ENCODE data around the gene RIT2. TPM values are rescaled to one million over a fixed set of nuclear protein-coding genes. Genes with fewer than 3 reads are reported as not detected.
A peak's percentile ranks its signal among the peaks of the same experiment; 100 is the strongest.

RIT2 gene
- polyA plus RNA-seq, 1 donor from 2014 or later, result 1.1 TPM

GRCh38 chr18:43134876-43135275 lies 19.4 kb upstream of the RIT2 start:
- H3K36me3 ChIP-seq (ENCODE audit: insufficient read depth, low read length), result no peaks in the 10 kb centered on the region
- H2AFZ ChIP-seq (ENCODE audit: low read depth, low read length), result no peak overlapping the region
- no peak for TF ChIP-seq EZH2 (IDR thresholded peaks at IDR 0.05; ENCODE audit: borderline replicate concordance, insufficient read depth, low read length, poor library complexity, severe bottlenecking)
- TF ChIP-seq, protein P1, sequence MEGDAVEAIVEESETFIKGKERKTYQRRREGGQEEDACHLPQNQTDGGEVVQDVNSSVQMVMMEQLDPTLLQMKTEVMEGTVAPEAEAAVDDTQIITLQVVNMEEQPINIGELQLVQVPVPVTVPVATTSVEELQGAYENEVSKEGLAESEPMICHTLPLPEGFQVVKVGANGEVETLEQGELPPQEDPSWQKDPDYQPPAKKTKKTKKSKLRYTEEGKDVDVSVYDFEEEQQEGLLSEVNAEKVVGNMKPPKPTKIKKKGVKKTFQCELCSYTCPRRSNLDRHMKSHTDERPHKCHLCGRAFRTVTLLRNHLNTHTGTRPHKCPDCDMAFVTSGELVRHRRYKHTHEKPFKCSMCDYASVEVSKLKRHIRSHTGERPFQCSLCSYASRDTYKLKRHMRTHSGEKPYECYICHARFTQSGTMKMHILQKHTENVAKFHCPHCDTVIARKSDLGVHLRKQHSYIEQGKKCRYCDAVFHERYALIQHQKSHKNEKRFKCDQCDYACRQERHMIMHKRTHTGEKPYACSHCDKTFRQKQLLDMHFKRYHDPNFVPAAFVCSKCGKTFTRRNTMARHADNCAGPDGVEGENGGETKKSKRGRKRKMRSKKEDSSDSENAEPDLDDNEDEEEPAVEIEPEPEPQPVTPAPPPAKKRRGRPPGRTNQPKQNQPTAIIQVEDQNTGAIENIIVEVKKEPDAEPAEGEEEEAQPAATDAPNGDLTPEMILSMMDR (IDR thresholded peaks at IDR 0.05; ENCODE audit: poor library complexity, severe bottlenecking), result no peak
- TF ChIP-seq, protein P2, sequence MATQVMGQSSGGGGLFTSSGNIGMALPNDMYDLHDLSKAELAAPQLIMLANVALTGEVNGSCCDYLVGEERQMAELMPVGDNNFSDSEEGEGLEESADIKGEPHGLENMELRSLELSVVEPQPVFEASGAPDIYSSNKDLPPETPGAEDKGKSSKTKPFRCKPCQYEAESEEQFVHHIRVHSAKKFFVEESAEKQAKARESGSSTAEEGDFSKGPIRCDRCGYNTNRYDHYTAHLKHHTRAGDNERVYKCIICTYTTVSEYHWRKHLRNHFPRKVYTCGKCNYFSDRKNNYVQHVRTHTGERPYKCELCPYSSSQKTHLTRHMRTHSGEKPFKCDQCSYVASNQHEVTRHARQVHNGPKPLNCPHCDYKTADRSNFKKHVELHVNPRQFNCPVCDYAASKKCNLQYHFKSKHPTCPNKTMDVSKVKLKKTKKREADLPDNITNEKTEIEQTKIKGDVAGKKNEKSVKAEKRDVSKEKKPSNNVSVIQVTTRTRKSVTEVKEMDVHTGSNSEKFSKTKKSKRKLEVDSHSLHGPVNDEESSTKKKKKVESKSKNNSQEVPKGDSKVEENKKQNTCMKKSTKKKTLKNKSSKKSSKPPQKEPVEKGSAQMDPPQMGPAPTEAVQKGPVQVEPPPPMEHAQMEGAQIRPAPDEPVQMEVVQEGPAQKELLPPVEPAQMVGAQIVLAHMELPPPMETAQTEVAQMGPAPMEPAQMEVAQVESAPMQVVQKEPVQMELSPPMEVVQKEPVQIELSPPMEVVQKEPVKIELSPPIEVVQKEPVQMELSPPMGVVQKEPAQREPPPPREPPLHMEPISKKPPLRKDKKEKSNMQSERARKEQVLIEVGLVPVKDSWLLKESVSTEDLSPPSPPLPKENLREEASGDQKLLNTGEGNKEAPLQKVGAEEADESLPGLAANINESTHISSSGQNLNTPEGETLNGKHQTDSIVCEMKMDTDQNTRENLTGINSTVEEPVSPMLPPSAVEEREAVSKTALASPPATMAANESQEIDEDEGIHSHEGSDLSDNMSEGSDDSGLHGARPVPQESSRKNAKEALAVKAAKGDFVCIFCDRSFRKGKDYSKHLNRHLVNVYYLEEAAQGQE (IDR thresholded peaks at IDR 0.05; ENCODE audit: borderline replicate concordance), result no peak
- H3K27me3 ChIP-seq (ENCODE audit: insufficient read depth, low read depth, low read length), result no peaks in the 10 kb centered on the region
- no peak overlapping the region for H3K9ac ChIP-seq (ENCODE audit: low read length)
- H3K4me3 ChIP-seq (ENCODE audit: low read length), result no peak overlapping the region
- H3K9me3 ChIP-seq (ENCODE audit: low read length), result no peaks in the 10 kb centered on the region
- no peak overlapping the region for H3K4me2 ChIP-seq (ENCODE audit: low read length)
- H3F3A ChIP-seq (ENCODE audit: insufficient read depth, low read length, poor library complexity, severe bottlenecking), result no peaks in the 10 kb centered on the region
- no peaks in the 10 kb centered on the region for H4K20me1 ChIP-seq (ENCODE audit: insufficient read depth)
- no peaks in the 10 kb centered on the region for H3K9me2 ChIP-seq (ENCODE audit: insufficient read depth, low read length)
- H3K27ac ChIP-seq (ENCODE audit: low read length), result no peak overlapping the region
- no peaks in the 10 kb centered on the region for H3K79me2 ChIP-seq (replicated peaks; ENCODE audit: insufficient read depth, low read length)

DNA sequence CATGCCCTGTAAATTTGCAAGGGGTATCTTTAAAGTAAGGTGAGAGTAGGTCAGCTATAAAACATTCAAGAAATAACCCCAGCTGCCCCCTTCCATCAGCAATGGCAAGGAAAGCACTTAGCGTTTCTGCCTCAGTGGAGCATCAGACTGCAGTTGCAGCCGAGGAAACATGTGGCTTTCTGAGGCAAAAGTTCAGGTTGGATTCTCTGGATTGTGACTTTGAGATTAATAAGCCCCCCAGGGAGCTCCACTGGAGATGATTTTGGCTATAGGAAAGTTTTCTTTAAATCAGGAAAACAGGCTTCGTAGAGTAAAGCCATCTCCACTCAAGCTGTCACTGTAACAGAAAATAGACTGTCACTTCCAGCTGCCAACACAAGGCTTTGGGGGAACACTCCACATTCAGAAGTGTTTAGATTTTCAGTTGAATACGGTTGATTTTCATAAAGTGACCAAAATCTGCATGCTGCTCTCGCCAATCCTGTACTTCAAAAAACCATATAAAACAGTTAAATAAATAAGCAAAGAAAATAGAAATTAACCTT lies 15.3 kb upstream of the RIT2 start:
- H3K9me3 ChIP-seq (ENCODE audit: low read length), result no peaks in the 10 kb centered on the region
- H3F3A ChIP-seq (ENCODE audit: insufficient read depth, low read length, poor library complexity, severe bottlenecking), result no peaks in the 10 kb centered on the region
- H3K36me3 ChIP-seq (ENCODE audit: insufficient read depth, low read length), result no peaks in the 10 kb centered on the region
- no peak overlapping the region for H3K4me2 ChIP-seq (ENCODE audit: low read length)
- H3K27ac ChIP-seq (ENCODE audit: low read length), result no peak overlapping the region
- peak; percentile 24 for TF ChIP-seq EP300 (conservative IDR thresholded peaks at IDR 0.05; ENCODE audit: poor library complexity, severe bottlenecking)
- TF ChIP-seq, protein P2 (IDR thresholded peaks at IDR 0.05; ENCODE audit: borderline replicate concordance), result no peak
- H3K79me2 ChIP-seq (replicated peaks; ENCODE audit: insufficient read depth, low read length), result no peaks in the 10 kb centered on the region
- H2AFZ ChIP-seq (ENCODE audit: low read depth, low read length), result no peak overlapping the region
- no peaks in the 10 kb centered on the region for H3K9me2 ChIP-seq (ENCODE audit: insufficient read depth, low read length)
- H4K20me1 ChIP-seq (ENCODE audit: insufficient read depth), result no peaks in the 10 kb centered on the region
- H3K27me3 ChIP-seq (ENCODE audit: insufficient read depth, low read depth, low read length), result no peaks in the 10 kb centered on the region
- no peak overlapping the region for H3K9ac ChIP-seq (ENCODE audit: low read length)
- H3K4me3 ChIP-seq (ENCODE audit: low read length), result no peak overlapping the region
